GM23248 (cell line): ENCODE results near the gene TOR3A. TPM values are rescaled to one million over a fixed set of nuclear protein-coding genes. Genes with fewer than 3 reads are reported as not detected.
A peak's percentile ranks its signal among the peaks of the same experiment; 100 is the strongest.

ENCODE experiments used
- DNase-seq: peaks from one replicate; pipeline ENCODE4 v3.0.0-alpha.2; 2015
- H2AFZ ChIP-seq: fragments of 200-600 bp; sonication (generic); 2 replicates; pipeline ENCODE4 v1.6.1; 2016; ENCODE audit warnings: antibody characterized with exemption
- H3F3A ChIP-seq: fragments of 200-600 bp; sonication (generic); 2 replicates; pipeline ENCODE4 v1.6.1; 2016; ENCODE audit warnings: mild to moderate bottlenecking, antibody characterized with exemption, mixed run types; ENCODE audit not compliant: insufficient read depth
- H3K27ac ChIP-seq: fragments of 200-600 bp; sonication (generic); 2 replicates; pipeline ENCODE4 v1.5.1; 2016; ENCODE audit warnings: mild to moderate bottlenecking
- H3K27me3 ChIP-seq: fragments of 200-600 bp; sonication (generic); replicated peaks from 2 replicates; pipeline ENCODE4 v1.6.1; 2016; ENCODE audit warnings: mild to moderate bottlenecking; ENCODE audit not compliant: insufficient read depth
- H3K36me3 ChIP-seq: fragments of 200-600 bp; sonication (generic); 2 replicates; pipeline ENCODE4 v1.6.1; 2016; ENCODE audit warnings: low read depth, mild to moderate bottlenecking
- H3K4me1 ChIP-seq: fragments of 200-600 bp; sonication (generic); 2 replicates; pipeline ENCODE4 v1.6.1; 2016; ENCODE audit warnings: mild to moderate bottlenecking; ENCODE audit not compliant: insufficient read depth
- H3K4me2 ChIP-seq: fragments of 200-600 bp; sonication (generic); one replicate; pipeline ENCODE4 v1.6.1; 2016; ENCODE audit warnings: mild to moderate bottlenecking; ENCODE audit not compliant: unreplicated experiment
- H3K4me3 ChIP-seq: fragments of 200-600 bp; sonication (generic); 2 replicates; pipeline ENCODE4 v1.5.1; 2016; ENCODE audit warnings: mild to moderate bottlenecking
- H3K79me2 ChIP-seq: fragments of 200-600 bp; sonication (generic); 2 replicates; pipeline ENCODE4 v1.6.1; 2016; ENCODE audit warnings: mild to moderate bottlenecking; ENCODE audit not compliant: insufficient read depth
- H3K9ac ChIP-seq: fragments of 200-600 bp; sonication (generic); 2 replicates; pipeline ENCODE4 v1.6.1; 2016; ENCODE audit warnings: mild to moderate bottlenecking
- H3K9me2 ChIP-seq: fragments of 200-600 bp; sonication (generic); 2 replicates; pipeline ENCODE4 v1.6.1; 2016; ENCODE audit warnings: mixed run types, mild to moderate bottlenecking, moderate library complexity; ENCODE audit not compliant: insufficient read depth
- H3K9me3 ChIP-seq: fragments of 200-600 bp; sonication (generic); one replicate; pipeline ENCODE4 v1.6.1; 2017; ENCODE audit warnings: low read depth
- H4K20me1 ChIP-seq: fragments of 200-600 bp; sonication (generic); 2 replicates; pipeline ENCODE4 v1.6.0; 2016; ENCODE audit not compliant: insufficient read depth
- EZH2 ChIP-seq: fragments of 200-600 bp; sonication (generic); IDR thresholded peaks from 2 replicates; pipeline ENCODE4 v1.6.1; 2018; ENCODE audit warnings: antibody characterized with exemption, mild to moderate bottlenecking; ENCODE audit not compliant: insufficient read depth, poor library complexity, severe bottlenecking
- EZH2phosphoT487 ChIP-seq: fragments of 200-600 bp; sonication (generic); IDR thresholded peaks from 2 replicates; pipeline ENCODE4 v1.6.1; 2018; ENCODE audit warnings: antibody characterized with exemption, moderate library complexity, mild to moderate bottlenecking, low read depth; ENCODE audit not compliant: insufficient read depth
- WGBS, 2 experiments: methylation state at CpG; one replicate each; pipeline ENCODE4 v1.1.6; 2015 to 2017; ENCODE audit warnings: low lambda C conversion rate in 2 of 2, low coverage in 1 of 2; ENCODE audit errors: missing lambda C conversion rate in 2 of 2; 5-methylcytosine and 5-hydroxymethylcytosine counted together
- in situ Hi-C: fragments of 300-500 bp; cut with MboI; formaldehyde crosslinking; loops from 2 replicates; pipeline ENCODE4 v1.15.0; 2020
- polyA plus RNA-seq: library from polyadenylated mRNA; unstranded; fragments of >200 nt; fragmentation: Nextera tagmentation; extraction: Ambion mirVana; gene quantifications from 2 replicates; pipeline ENCODE4 v1.2.1, GENCODE V29; 2016
- total RNA-seq: library from RNA; depleted of rRNA; stranded (reverse); fragments of >200 nt; shearing (Covaris generic); gene quantifications from 2 replicates; pipeline ENCODE4 v1.2.3, GENCODE V29; 2014

The TOR3A gene
- total and polyA plus RNA-seq, 2 experiments from 2014 or later: 22.2 to 45.5 TPM

DNA sequence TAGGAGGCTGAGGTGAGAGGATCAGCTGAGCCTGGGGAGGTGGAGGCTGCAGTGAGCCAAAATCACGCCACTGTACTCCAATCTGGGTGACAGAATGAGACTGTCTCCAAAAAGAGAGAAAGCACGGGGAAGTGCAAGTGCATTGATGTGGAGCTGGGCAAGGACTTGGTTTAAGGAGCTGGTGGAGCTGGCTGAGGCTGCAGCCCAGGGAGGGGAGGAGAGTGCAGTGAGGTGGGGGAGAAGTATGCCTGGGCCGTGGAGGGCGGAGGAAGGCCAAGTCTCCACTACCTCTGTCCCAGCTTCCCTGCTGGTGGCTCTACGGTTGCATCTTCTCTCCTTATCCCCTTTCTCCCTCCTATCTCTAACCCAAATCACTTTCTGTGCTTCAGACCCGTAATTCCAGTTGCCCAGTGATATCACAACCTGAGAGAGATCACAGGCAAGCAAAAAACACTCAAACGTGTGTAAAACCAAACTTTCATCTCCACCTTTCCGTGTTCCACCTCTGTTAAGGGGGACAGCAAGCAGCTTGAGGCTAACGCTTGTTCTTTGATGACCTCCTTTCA, 11.1 kb downstream of the TOR3A start:
- H3K4me2 ChIP-seq: no peak overlapping the region
- H3K9me3 ChIP-seq: no peaks in the 10 kb centered on the region
- peak overlapping the region; percentile 53; the same call in 1 of the 2 replicates for H3K9ac ChIP-seq
- H3K4me1 ChIP-seq: peaks cover 8% of the 10 kb centered on the region
- peaks cover 92% of the 10 kb centered on the region for H3F3A ChIP-seq
- 85 to 90% methylated on average over 9 of the region's 9 CpGs for WGBS, 2 experiments
- H3K79me2 ChIP-seq: peaks cover 18% of the 10 kb centered on the region; the same call in 1 of the 2 replicates
- no peak for DNase-seq
- no peak overlapping the region for H3K4me3 ChIP-seq
- no peak overlapping the region for H2AFZ ChIP-seq
- no peaks in the 10 kb centered on the region for H3K9me2 ChIP-seq
- H3K27ac ChIP-seq: peak overlapping the region; percentile 67
- H4K20me1 ChIP-seq: no peaks in the 10 kb centered on the region
- no peaks in the 10 kb centered on the region for H3K27me3 ChIP-seq
- in situ Hi-C loops: loop anchor here (25.0 kb wide), 1 partner anchor 244 kb away; no protein-coding TSS in a partner anchor
- no peak for TF ChIP-seq EZH2
- H3K36me3 ChIP-seq: peaks cover 63% of the 10 kb centered on the region

DNA sequence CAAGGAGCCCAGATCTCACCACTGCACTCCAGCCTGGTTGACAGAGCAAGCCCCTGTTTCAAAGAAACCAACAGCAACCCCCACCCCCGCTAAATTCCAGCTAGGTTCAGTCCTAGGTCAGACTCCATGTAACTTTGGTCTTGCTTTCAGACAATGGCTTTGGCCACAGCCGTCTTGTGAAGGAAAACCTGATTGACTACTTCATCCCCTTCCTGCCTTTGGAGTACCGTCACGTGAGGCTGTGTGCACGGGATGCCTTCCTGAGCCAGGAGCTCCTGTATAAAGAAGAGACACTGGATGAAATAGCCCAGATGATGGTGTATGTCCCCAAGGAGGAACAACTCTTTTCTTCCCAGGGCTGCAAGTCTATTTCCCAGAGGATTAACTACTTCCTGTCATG, 12.9 kb downstream of the TOR3A start:
- TF ChIP-seq EZH2phosphoT487: no peak
- no peak for TF ChIP-seq EZH2
- no peaks in the 10 kb centered on the region for H4K20me1 ChIP-seq
- peaks cover 75% of the 10 kb centered on the region for H3K36me3 ChIP-seq
- H3K4me3 ChIP-seq: no peak overlapping the region
- H3K27ac ChIP-seq: no peak overlapping the region
- no peaks in the 10 kb centered on the region for H3K27me3 ChIP-seq
- no peak overlapping the region for H3K9ac ChIP-seq
- H3K4me1 ChIP-seq: peaks cover 8% of the 10 kb centered on the region
- 78 to 80% methylated on average over 5 of the region's 5 CpGs for WGBS, 2 experiments
- no peak overlapping the region for H3K4me2 ChIP-seq
- no peaks in the 10 kb centered on the region for H3K9me3 ChIP-seq
- no peaks in the 10 kb centered on the region for H3K9me2 ChIP-seq
- peaks cover 27% of the 10 kb centered on the region for H3K79me2 ChIP-seq
- DNase-seq: no peak
- H3F3A ChIP-seq: peaks cover 94% of the 10 kb centered on the region
- no peak overlapping the region for H2AFZ ChIP-seq
- in situ Hi-C loops: loop anchor here (25.0 kb wide), 1 partner anchor 242 kb away; no protein-coding TSS in a partner anchor

DNA sequence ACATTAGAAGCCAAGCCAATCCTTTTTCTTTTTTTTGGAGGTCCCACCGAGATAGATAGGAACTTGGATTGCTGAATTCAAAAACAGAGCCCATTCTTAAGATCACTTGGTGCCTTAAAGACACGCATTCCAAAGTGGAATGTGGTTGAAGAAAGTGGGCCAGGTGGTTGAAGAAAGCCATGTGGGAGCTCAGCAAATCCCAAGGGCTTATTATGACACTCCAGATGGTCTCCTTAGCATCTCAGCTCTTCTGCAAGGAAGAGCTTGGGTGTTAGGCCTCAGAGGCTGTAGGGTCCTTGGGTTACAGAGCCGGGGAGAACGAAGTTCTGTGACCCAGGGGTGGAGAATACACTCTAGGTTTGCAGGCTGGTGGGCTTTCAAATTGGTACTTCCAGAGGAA, 13.5 kb downstream of the TOR3A start:
- peaks cover 96% of the 10 kb centered on the region for H3F3A ChIP-seq
- no peak overlapping the region for H3K27ac ChIP-seq
- 90 to 93% methylated on average over 4 of the region's 4 CpGs for WGBS, 2 experiments
- no peaks in the 10 kb centered on the region for H3K9me2 ChIP-seq
- peaks cover 81% of the 10 kb centered on the region for H3K36me3 ChIP-seq
- no peak for DNase-seq
- in situ Hi-C loops: loop anchor here (25.0 kb wide), 1 partner anchor 242 kb away; no protein-coding TSS in a partner anchor
- TF ChIP-seq EZH2 (no peak), EZH2phosphoT487 (no peak)
- H4K20me1 ChIP-seq: no peaks in the 10 kb centered on the region
- H2AFZ ChIP-seq: no peak overlapping the region
- no peaks in the 10 kb centered on the region for H3K9me3 ChIP-seq
- peaks cover 8% of the 10 kb centered on the region for H3K4me1 ChIP-seq
- H3K27me3 ChIP-seq: no peaks in the 10 kb centered on the region
- no peak overlapping the region for H3K4me2 ChIP-seq
- no peak overlapping the region for H3K4me3 ChIP-seq
- H3K9ac ChIP-seq: no peak overlapping the region
- peaks cover 33% of the 10 kb centered on the region for H3K79me2 ChIP-seq

DNA sequence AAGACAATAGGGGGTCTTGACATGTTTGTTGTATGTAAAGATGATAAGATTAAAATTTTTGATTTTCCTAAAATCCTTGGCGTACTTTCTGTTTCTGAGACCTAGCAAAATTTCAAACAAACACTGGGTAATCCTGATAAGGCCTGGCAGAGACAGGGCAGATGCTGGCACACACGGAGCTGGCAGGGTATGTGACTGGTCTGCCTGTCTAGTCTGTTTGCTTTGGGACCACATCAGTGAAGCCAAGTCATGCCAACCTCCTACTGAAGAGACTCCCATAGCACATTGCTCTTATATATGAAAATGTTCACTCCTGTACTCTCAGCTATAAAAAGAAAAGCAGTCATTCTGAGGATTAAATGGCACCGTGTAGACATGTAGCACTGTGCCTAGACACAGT, 14.1 kb downstream of the TOR3A start:
- Histone ChIP-seq H2AFZ (no peak overlapping the region), H3K27ac (no peak overlapping the region), H4K20me1 (no peaks in the 10 kb centered on the region), H3F3A (peaks cover 96% of the 10 kb centered on the region), H3K4me2 (no peak overlapping the region), H3K79me2 (peaks cover 38% of the 10 kb centered on the region), H3K27me3 (no peaks in the 10 kb centered on the region), H3K9me2 (no peaks in the 10 kb centered on the region), H3K9me3 (no peaks in the 10 kb centered on the region), H3K36me3 (peaks cover 82% of the 10 kb centered on the region), H3K9ac (no peak overlapping the region), H3K4me3 (no peak overlapping the region), H3K4me1 (peaks cover 8% of the 10 kb centered on the region)
- 95% methylated on average over 3 of the region's 3 CpGs for WGBS, 2 experiments
- no peak for DNase-seq
- in situ Hi-C loops: loop anchor here (25.0 kb wide), 1 partner anchor 241 kb away; no protein-coding TSS in a partner anchor
- no peak for TF ChIP-seq EZH2
- no peak for TF ChIP-seq EZH2phosphoT487
